Measurements from ENCODE around the gene KLHDC7A.

- TF ChIP-seq CTCF (IDR thresholded peaks at IDR 0.05) (no peak), POLR2A (IDR thresholded peaks at IDR 0.05) (no peak)
Observed at GRCh38 chr1:18469514-18469913, 11.2 kb upstream of the KLHDC7A start.

All from heart left ventricle (tissue), 13 donors.